ENCODE data around the gene TMA7B.

DNA sequence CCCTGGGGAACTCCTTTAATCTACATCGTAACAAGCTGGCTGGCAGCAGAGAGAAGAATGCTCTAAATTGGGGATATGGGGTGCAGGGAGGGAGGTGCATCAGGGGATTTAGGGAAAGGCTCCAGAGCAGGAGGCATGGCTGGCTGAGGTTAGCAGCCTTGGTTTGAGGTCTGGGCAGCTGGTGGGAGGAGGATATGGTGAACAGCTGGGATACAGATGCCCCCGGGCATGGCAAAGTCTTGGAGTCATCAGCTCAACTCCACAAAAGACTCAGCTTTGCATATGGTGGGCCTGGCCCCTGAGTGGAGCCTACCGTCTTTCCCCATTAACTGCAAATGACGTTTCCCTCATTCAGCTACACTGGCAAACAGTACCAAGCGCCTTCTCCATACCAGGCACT is 40.0 kb downstream of the TMA7B start:
- TF ChIP-seq, protein P1, sequence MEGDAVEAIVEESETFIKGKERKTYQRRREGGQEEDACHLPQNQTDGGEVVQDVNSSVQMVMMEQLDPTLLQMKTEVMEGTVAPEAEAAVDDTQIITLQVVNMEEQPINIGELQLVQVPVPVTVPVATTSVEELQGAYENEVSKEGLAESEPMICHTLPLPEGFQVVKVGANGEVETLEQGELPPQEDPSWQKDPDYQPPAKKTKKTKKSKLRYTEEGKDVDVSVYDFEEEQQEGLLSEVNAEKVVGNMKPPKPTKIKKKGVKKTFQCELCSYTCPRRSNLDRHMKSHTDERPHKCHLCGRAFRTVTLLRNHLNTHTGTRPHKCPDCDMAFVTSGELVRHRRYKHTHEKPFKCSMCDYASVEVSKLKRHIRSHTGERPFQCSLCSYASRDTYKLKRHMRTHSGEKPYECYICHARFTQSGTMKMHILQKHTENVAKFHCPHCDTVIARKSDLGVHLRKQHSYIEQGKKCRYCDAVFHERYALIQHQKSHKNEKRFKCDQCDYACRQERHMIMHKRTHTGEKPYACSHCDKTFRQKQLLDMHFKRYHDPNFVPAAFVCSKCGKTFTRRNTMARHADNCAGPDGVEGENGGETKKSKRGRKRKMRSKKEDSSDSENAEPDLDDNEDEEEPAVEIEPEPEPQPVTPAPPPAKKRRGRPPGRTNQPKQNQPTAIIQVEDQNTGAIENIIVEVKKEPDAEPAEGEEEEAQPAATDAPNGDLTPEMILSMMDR (IDR thresholded peaks at IDR 0.05; ENCODE audit: low read depth, low read length, poor library complexity, severe bottlenecking) = no peak
- TF ChIP-seq EZH2phosphoT487 (IDR thresholded peaks at IDR 0.05; ENCODE audit: borderline replicate concordance, low read length) = no peak
